ENCODE measurements around the gene FYB2. TPM values are rescaled to one million over a fixed set of nuclear protein-coding genes. Genes with fewer than 3 reads are reported as not detected.

Gene FYB2
- total and polyA plus RNA-seq, 7 donors = 0.48 to 2.6 (median 1.1) TPM; not detected in 1

GRCh38 chr1:56827711-56828110, 8.5 kb upstream of the FYB2 start:
- no peak for TF ChIP-seq CTCF (IDR thresholded peaks at IDR 0.05)
- Histone ChIP-seq H3K27ac (no peak overlapping the region), H3K9me3 (no peaks in the 10 kb centered on the region), H3K36me3 (ENCODE audit: insufficient read depth in 1 of 2, low read depth in 1 of 2) (no peaks in the 10 kb centered on the region), H3K27me3 (ENCODE audit: insufficient read depth in 3 of 3, low read length in 2 of 3) (peaks cover 0 to 6% (median 3%) of the 10 kb centered on the region in 3 donors), H3K4me3 (no peak overlapping the region), H3K4me1 (no peaks in the 10 kb centered on the region)
- no peak for ATAC-seq
- intact Hi-C loops (cut with DNase I) = loop anchor here (2.0 to 10.0 kb wide), 3 partner anchors 231 to 1543 kb away; no protein-coding TSS in a partner anchor
- no peak for DNase-seq

- peaks cover 0 to 6% (median 0%) of the 10 kb centered on the region in 3 donors for H3K27me3 ChIP-seq (ENCODE audit: insufficient read depth in 3 of 3, low read length in 2 of 3)
- no peak overlapping the region for H3K27ac ChIP-seq
- WGBS, 3 donors = 70 to 95% (median 85%) methylated on average over 4 of the region's 4 CpGs
- H3K4me3 ChIP-seq = no peak overlapping the region
- TF ChIP-seq CTCF (IDR thresholded peaks at IDR 0.05) = no peak
- no peaks in the 10 kb centered on the region for H3K36me3 ChIP-seq (ENCODE audit: insufficient read depth in 1 of 2, low read depth in 1 of 2)
- intact Hi-C loops (cut with DNase I) = loop anchor here in 1 of 2 donors (10.0 kb wide), 2 partner anchors 631 to 1541 kb away; no protein-coding TSS in a partner anchor
- H3K4me1 ChIP-seq = no peaks in the 10 kb centered on the region
- no peak for DNase-seq
- ATAC-seq = no peak
- H3K9me3 ChIP-seq = no peaks in the 10 kb centered on the region
Observed at GRCh38 chr1:56825436-56825835, 6.2 kb upstream of the FYB2 start.

GRCh38 chr1:56824938-56825337, 5.7 kb upstream of the FYB2 start:
- Histone ChIP-seq H3K27ac (no peak overlapping the region), H3K27me3 (ENCODE audit: insufficient read depth in 3 of 3, low read length in 2 of 3) (peaks cover 0 to 6% (median 0%) of the 10 kb centered on the region in 3 donors), H3K9me3 (no peaks in the 10 kb centered on the region), H3K4me1 (no peaks in the 10 kb centered on the region), H3K36me3 (ENCODE audit: insufficient read depth in 1 of 2, low read depth in 1 of 2) (no peaks in the 10 kb centered on the region), H3K4me3 (no peak overlapping the region)
- TF ChIP-seq CTCF (IDR thresholded peaks at IDR 0.05) = no peak
- intact Hi-C loops (cut with DNase I) = loop anchor here in 1 of 2 donors (5.0 to 10.0 kb wide), 3 partner anchors 68 to 1540 kb away; no protein-coding TSS in a partner anchor
- 80 to 100% (median 89%) methylated on average over 1 of the region's 1 CpG for WGBS, 3 donors
- DNase-seq = no peak
- no peak for ATAC-seq

- H3K27ac ChIP-seq = no peak overlapping the region
- no peak overlapping the region for H3K4me3 ChIP-seq
- ATAC-seq = no peak
- H3K9me3 ChIP-seq = no peaks in the 10 kb centered on the region
- intact Hi-C loops (cut with DNase I) = loop anchor here in 1 of 2 donors (5.0 to 10.0 kb wide), 3 partner anchors 67 to 1539 kb away; no protein-coding TSS in a partner anchor
- peaks cover 4% of the 10 kb centered on the region for H3K4me1 ChIP-seq
- H3K27me3 ChIP-seq (ENCODE audit: insufficient read depth in 3 of 3, low read length in 2 of 3) = peaks cover 0 to 6% (median 0%) of the 10 kb centered on the region in 3 donors
- WGBS, 3 donors = 64 to 95% (median 69%) methylated on average over 2 of the region's 2 CpGs
- no peak for TF ChIP-seq CTCF (IDR thresholded peaks at IDR 0.05)
- no peak for DNase-seq
- H3K36me3 ChIP-seq (ENCODE audit: insufficient read depth in 1 of 2, low read depth in 1 of 2) = no peaks in the 10 kb centered on the region
Observed at GRCh38 chr1:56824271-56824670, 5.1 kb upstream of the FYB2 start.

GRCh38 chr1:56821462-56821797, 2.2 kb upstream of the FYB2 start:
- intact Hi-C loops (cut with DNase I) = loop anchor here (1.0 to 10.0 kb wide), 4 partner anchors 63 to 1537 kb away; no protein-coding TSS in a partner anchor
- H3K27ac ChIP-seq = no peak overlapping the region
- no peak for DNase-seq
- TF ChIP-seq CTCF (IDR thresholded peaks at IDR 0.05) = no peak
- no peaks in the 10 kb centered on the region for H3K36me3 ChIP-seq (ENCODE audit: insufficient read depth in 1 of 2, low read depth in 1 of 2)
- H3K9me3 ChIP-seq = no peaks in the 10 kb centered on the region
- 2 to 9% (median 4%) methylated on average over 1 of the region's 1 CpG for WGBS, 3 donors
- H3K27me3 ChIP-seq (ENCODE audit: insufficient read depth in 3 of 3, low read length in 2 of 3) = peaks cover 0 to 6% (median 0%) of the 10 kb centered on the region in 3 donors
- peaks cover 28% of the 10 kb centered on the region for H3K4me1 ChIP-seq
- ATAC-seq = no peak
- H3K4me3 ChIP-seq = no peak overlapping the region
